Stimulated activated CD8-positive, alpha-beta memory T cell treated with anti-CD3 and anti-CD28 coated beads, Interleukin-2, amount 100 ng/mL, for 48 hours (primary cell): ENCODE measurements around the gene NBAS.

ENCODE experiments used
- DNase-seq, 2 donors: peaks; one replicate each; pipeline ENCODE4 v3.0.0-alpha.2; 2020; ENCODE audit warnings: low read depth in 2 of 2

The NBAS gene

GRCh38 chr2:15560988-15561573 lies at the start of gene NBAS:
TSS of gene NBAS (minus strand) at chr2:15561334. CDS start at chr2:15561304, 30 bp downstream.
- peak; percentile 52 to 71 for DNase-seq

DNA sequence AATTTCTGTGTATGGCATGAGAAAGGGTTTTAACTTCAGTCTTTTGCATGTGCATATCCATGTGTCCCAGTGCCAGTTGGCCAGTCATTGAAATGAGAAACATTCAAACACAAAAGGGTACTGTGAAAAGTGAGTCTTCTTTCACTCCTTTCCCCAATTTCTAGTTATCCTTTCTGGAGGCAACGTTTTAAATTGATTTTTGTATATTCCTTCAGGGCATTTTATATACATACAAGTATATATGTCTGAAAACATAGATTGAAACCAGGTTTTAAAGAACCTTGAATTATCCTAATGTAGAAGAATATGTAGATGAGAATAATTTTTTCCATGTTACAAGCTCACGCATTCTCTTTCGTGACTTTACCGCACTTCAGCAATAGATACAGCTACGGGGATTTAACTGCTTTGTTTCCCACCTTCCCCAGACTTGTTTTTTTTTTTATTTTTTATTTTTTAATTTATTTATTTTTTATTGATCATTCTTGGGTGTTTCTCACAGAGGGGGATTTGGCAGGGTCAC lies 49.4 kb upstream of the NBAS start:
- DNase-seq, result no peak

- no peak for DNase-seq
Measured at GRCh38 chr2:15609341-15610042, 48.4 kb upstream of the NBAS start.

GRCh38 chr2:15608392-15608761 lies 47.2 kb upstream of the NBAS start:
- DNase-seq, result no peak

DNA sequence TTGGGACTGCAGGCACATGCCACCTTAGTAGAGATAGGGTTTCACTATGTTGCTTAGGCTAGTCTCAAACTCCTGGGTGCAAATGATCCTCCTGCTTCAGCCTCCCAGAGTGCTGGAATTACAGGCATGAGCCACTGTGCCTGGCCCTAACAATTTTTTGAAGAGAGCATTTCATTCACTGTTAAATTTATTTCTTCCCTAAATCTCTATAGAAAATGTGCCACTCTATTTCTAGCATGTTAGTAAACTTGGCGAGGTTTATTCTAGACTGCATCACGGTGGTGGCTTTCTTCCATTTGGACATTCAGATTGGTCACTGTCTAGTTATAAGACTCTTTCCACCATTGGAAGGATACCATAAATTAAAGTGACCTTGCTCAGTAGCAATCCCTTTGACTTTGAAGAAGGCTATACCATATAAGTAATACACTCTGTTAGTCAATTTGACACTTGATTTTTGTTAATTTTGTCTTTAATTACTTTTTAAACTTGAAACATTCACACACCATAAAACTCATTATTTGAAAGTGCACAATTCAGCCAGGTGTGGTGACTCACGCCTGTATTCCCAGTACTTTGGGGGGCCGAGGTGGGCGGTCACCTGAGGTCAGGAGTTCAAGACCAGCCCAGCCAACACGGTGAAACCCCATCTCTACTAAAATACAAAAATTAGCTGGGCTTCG lies 46.7 kb upstream of the NBAS start:
- no peak for DNase-seq

- DNase-seq, result no peak
Measured at GRCh38 chr2:15606481-15607441, 45.6 kb upstream of the NBAS start.

- DNase-seq, result no peak
Measured at GRCh38 chr2:15605721-15606120, 44.6 kb upstream of the NBAS start.

DNA sequence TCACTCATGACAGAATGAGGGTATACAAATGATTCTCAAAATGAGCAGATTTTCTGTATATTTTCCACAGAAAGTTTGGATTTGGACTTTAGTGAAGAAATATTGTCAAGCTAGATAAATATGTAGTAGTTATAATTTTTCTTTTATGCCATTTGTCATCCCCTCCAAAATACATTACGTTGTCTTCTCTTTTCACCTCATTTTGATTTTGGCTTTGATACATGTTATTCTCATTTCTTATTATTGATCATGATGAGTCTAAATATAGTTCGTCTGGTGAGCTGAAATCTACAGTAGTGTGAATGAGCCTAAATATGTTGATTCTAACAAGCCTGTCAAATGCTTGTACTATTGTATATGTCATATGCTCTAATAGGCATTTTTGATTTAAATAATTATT lies 42.8 kb upstream of the NBAS start:
- no peak for DNase-seq

DNA sequence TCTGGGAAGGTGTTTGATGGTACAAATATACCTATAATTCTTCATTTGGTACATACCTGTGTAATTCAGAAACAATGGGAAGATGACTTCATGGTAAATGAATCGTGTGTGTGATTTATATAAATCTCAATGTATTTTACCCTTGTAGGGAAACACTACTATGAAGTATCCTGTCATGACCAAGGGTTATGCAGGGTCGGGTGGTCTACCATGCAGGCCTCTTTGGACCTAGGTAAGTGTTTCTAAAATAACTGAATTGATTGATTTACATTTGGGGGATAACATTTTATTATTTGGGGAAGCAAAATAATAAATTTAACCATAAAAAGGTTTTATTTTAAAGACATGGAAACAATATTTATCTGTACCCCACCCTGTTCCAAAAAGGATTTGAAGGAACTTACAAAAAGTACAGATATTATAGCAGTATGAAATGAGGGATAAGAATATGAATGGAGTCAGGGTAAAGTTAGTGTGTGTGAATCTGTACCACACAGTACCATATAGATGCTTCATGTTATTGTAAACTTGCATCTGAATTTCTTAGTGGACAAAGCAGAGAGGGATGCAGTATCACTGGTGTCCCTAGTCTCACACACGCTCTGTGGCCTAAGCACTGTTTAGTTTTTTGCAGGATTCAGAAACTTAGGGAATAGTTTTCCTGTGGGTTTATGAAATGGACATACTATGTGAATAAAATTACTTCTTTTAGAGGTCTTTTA lies 42.1 kb upstream of the NBAS start:
- no peak for DNase-seq

DNA sequence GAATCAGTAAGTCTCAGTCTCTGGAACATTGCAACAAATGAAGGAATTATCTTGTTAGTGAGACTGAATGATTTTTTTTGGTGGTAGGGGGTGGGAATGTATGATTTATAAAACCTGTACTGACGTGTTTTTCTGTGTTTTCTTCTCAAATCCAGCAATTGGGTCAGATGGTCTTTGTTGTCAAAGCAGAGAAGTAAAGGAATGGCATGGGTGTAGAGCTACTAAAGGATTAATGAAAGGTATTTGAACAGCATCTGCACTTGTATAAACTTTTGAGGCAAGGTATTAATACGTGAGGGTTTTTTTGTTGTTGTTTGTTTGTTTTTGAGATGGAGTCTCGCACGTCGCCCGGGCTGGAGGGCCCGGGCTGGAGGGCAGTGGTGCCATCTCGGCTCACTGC lies 41.3 kb upstream of the NBAS start:
- DNase-seq, result no peak

DNA sequence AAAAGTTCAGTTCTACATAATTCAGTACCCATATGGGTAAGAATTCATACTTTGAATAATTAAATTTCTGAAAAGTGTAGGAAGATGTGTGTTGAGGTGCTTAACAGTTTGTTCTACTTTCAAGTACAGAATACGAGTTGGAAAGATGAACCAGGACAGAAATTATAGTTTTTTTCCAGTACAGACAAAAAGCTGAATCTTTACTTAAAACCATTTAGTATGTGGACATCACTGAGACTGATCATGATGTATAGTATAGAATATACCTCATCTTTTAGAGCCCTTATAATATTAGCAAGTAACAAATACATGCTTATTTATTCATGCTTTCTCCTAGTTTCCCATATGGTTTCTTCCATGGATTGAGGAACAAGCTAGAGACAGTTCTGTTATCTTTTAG lies 40.5 kb upstream of the NBAS start:
- DNase-seq, result no peak

GRCh38 chr2:15599994-15600393 lies 38.9 kb upstream of the NBAS start:
- no peak for DNase-seq

GRCh38 chr2:15596968-15597367 lies 35.8 kb upstream of the NBAS start:
- DNase-seq, result no peak

GRCh38 chr2:15596350-15596749 lies 35.2 kb upstream of the NBAS start:
- no peak for DNase-seq

DNA sequence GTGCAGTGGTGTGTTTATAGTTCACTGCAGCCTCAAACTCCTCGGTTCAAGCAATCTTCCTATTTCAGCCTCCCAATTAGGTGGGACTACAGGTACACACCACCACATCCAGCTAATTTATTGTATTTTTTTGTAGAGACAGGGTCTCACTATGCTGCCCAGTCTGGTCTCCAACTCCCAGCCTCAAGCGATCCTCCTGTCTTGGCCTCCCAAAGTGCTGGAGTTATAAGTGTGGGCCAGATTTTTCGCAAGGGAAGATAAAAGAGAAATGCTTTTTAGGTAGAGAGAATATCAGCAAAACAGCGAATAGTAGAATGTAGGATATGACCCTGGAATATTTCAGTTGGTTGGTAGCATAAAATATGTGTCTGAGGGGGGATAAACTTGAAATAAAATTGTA lies 34.8 kb upstream of the NBAS start:
- DNase-seq, result no peak

GRCh38 chr2:15595342-15595905 lies 34.3 kb upstream of the NBAS start:
- no peak for DNase-seq

GRCh38 chr2:15594291-15595256 lies 33.4 kb upstream of the NBAS start:
- DNase-seq, result no peak

DNA sequence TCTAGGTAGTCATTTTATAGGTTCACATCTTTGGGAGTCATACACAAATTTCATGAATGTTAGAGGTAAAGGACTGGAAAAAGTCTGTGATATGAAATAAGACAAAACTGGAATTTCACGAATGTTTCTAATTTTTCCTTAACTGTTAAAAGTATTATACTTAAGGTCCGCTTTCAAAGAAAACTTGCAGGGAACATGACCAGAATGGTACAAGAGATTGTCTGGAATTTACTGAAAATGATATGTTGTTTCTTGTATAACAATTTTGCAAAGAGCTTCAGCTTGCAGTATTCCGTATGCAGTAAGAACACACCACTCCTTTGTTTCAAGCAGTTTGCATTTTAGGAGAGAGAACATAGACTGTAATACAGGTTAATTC lies 32.2 kb upstream of the NBAS start:
- DNase-seq, result no peak

DNA sequence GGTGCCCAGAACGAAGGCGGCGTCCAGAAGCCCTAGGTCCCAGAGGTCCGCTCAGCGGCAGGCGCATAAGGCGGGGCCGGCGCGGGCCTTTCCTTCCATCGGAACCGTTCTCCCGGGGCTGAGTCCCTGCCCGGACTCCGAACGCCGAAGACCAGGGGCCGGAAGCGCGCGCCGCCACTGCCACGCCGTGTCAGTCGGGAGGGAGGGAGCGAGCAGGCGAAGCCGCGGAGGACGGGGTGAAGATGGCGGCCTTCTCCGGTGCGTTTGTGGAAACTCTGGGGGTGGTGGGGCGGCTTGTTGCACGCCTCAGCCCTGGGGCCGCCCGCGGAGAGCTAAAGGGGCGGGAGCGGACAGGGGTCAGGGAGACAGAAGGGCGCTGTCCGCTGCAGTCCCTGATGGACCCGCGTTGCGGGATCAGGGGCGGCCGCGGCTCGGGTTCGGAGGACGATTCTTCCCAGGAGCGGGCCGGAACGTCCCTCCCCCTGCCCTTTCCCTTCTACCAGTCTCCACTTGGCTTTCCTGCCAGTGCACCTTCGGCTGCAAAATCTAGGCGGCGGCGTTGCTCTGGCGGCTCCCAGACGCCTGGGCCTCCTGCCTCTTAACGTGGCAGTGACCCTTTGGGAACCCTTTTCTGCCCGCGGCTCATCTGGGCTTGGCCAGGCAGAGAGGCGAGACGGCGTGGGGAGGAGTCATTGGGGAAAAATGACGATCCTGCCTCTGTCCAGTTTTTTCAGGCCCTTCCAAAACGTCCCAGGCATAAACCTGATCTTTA lies 30.7 kb upstream of the NBAS start, which contains the start of gene DDX1:
DDX1 (plus strand) TSS at position 177 of the 772 bp plus-strand sequence; CDS start at position 243, 66 bp downstream.
- DNase-seq, result peak; percentile 76 to 79
